Measurements from ENCODE around the gene HAUS7.
"Not testable (repeated sequence)": the region's sequence is repeated elsewhere in the genome, so short reads cannot be mapped to it uniquely, and the experiment has no call there.

HAUS7 gene

DNA sequence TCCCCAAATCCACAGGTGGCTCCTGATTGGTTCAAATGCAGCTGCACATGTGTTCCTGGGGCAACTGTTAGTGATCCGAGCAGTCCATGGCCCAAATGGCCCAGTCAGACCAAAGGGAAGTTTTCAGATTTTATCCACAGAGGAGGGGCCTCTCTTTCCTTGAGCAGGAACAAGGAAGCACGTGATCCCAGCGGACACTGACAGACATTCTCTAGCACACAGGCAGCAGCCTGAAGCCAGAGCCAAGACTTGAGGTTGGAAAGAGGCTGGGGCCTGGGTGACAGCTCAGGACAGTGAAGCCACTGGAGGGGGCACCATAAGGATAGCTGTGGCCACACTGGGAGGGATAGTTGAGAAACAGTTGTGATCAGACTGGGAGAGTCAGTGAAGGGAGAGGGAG is 62.6 kb downstream of the HAUS7 start:
- DNase-seq (ENCODE audit: low read depth, low spot score), result no peak
- H3K4me3 ChIP-seq (ENCODE audit: low read depth, low read length), result no peak overlapping the region
- in situ Hi-C loops (cut with HindIII; ENCODE audit: low sequenced_read_pairs), result no loop called here
- TF ChIP-seq CTCF (IDR thresholded peaks at IDR 0.05; ENCODE audit: low read depth, low read length), result no peak

DNA sequence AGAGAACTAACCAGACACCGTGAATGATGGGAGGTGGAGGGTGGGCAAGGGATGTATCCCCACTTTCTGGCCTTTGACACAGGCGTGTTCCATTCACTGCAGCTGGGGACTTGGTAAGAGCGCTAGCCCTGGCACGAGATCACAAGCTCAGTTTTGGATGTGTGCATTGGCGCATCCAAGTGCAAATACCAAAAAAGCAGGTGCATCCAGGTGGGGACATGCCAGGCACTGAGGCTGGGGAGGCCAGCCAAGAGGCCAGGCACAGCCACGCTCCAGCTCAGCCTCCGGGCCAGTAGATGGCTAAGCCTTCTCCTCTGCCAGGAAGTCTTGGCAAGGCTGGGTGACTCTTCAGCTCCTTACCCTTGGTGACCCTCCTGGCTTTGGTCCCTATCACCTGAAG is 63.5 kb downstream of the HAUS7 start:
- in situ Hi-C loops (cut with HindIII; ENCODE audit: low sequenced_read_pairs), result no loop called here
- no peak for TF ChIP-seq CTCF (IDR thresholded peaks at IDR 0.05; ENCODE audit: low read depth, low read length)
- no peak for DNase-seq (ENCODE audit: low read depth, low spot score)
- H3K4me3 ChIP-seq (ENCODE audit: low read depth, low read length), result no peak overlapping the region

DNA sequence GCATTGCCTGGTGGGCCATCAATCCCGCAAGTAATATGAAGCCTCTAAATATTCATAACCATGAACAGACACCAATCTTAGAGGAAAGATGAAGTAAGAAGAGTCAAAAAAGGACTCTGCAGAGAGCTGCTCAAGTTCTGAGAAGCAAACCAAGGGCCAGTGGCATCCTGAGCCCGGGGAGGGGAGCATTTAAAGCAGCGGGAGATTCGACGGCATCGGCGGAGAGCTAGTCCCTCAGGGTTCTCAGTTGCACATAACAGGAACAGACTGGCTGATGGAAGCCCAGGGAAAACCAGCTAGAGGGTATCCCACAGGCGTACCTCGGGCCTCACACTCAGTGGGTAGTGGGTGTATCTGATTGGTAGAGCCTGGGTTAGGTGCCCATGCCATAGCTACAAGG is 64.4 kb downstream of the HAUS7 start:
- no peak overlapping the region for H3K4me3 ChIP-seq (ENCODE audit: low read depth, low read length)
- in situ Hi-C loops (cut with HindIII; ENCODE audit: low sequenced_read_pairs), result no loop called here
- no peak for DNase-seq (ENCODE audit: low read depth, low spot score)
- no peak for TF ChIP-seq CTCF (IDR thresholded peaks at IDR 0.05; ENCODE audit: low read depth, low read length)

- no peak for TF ChIP-seq CTCF (IDR thresholded peaks at IDR 0.05; ENCODE audit: low read depth, low read length)
- H3K4me3 ChIP-seq (ENCODE audit: low read depth, low read length), result no peak overlapping the region
- no peak for DNase-seq (ENCODE audit: low read depth, low spot score)
- in situ Hi-C loops (cut with HindIII; ENCODE audit: low sequenced_read_pairs), result no loop called here
These were observed 65.0 kb downstream of the HAUS7 start for GRCh38 chrX:153405426-153405825.

DNA sequence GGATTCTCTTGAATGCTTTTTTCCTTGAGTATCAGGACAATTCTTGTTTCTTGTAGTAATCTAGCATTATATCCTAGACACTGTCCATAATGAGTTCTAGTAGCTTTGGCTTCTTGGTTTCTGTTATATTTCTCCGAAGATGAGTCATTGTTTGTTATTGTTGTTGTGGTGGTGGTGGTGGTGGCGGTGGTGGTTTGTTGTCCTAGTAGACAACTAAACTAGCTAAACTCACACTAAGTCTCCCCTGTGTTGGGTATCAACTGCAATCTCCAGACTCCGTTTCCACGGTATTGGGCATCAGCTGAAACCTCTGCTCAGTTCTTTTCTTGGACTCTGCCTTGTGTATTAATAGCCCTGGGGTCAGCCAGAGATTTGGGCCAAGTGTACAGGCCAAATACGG is 66.0 kb downstream of the HAUS7 start:
- in situ Hi-C loops (cut with HindIII; ENCODE audit: low sequenced_read_pairs); DNase-seq (ENCODE audit: low read depth, low spot score); H3K4me3 ChIP-seq (ENCODE audit: low read depth, low read length): not testable (repeated sequence)

GRCh38 chrX:153401133-153401764 is 69.1 kb downstream of the HAUS7 start, which contains the start of gene PNMA6E:
PNMA6E (minus strand) TSS chrX:153401350; CDS start chrX:153398849, 2,501 bp downstream.
- no peak within 1 kb of the TSS for H3K4me3 ChIP-seq (ENCODE audit: low read depth, low read length)
- in situ Hi-C loops (cut with HindIII; ENCODE audit: low sequenced_read_pairs), result no loop called here

More at GRCh38 chrX:153401133-153401764, 69.1 kb downstream of the HAUS7 start, which contains the start of gene PNMA6E:
- no peak for TF ChIP-seq CTCF (IDR thresholded peaks at IDR 0.05; ENCODE audit: low read depth, low read length)
- DNase-seq (ENCODE audit: low read depth, low spot score), result no peak
